Stomach (tissue), 19 donors: ENCODE results near the gene CLDN3. TPM values are rescaled to one million over a fixed set of nuclear protein-coding genes. Genes with fewer than 3 reads are reported as not detected.

Source experiments
- DNase-seq, 2 donors: peaks; one replicate each; pipeline versions ENCODE4 v3.0.0 to v3.0.0-alpha.2; 2013 to 2019
- H3K27ac ChIP-seq, 5 donors: fragments of 200-600 bp in 4 of 5; sonication (generic) in 4 of 5; one replicate each; pipeline ENCODE4 v1.5.1; 2013 to 2019; ENCODE audit warnings: mild to moderate bottlenecking in 1 of 5, moderate library complexity in 1 of 5
- H3K27me3 ChIP-seq, 3 donors: fragments of 200-600 bp; sonication (generic); one replicate each; pipeline ENCODE4 v1.5.1; 2017 to 2019; ENCODE audit warnings: mixed run types in 1 of 3
- H3K36me3 ChIP-seq, 4 donors: fragments of 200-600 bp; sonication (generic); 1 replicate in 3 of 4; 2 replicates in 1 of 4; pipeline ENCODE4 v1.5.1; 2016 to 2019
- H3K4me1 ChIP-seq, 4 donors: fragments of 200-600 bp; sonication (generic); one replicate each; pipeline ENCODE4 v1.5.1; 2016 to 2019
- H3K4me3 ChIP-seq, 4 donors: fragments of 200-600 bp; sonication (generic) in 3 of 4; one replicate each; pipeline ENCODE4 v1.5.1; 2016 to 2019; ENCODE audit warnings: mild to moderate bottlenecking in 1 of 4
- H3K9me3 ChIP-seq, 4 donors: fragments of 200-600 bp; sonication (generic); one replicate each; pipeline ENCODE4 v1.5.1; 2016 to 2019
- EP300 ChIP-seq: sonication (generic); formaldehyde crosslinking; IDR thresholded peaks from one replicate; pipeline ENCODE4 v1.6.1; 2017; ENCODE audit warnings: antibody characterized with exemption
- POLR2A ChIP-seq, 4 donors: fragments of 450-650 bp; IDR thresholded peaks; one replicate each; pipeline ENCODE4 v1.6.1; 2016; ENCODE audit warnings: antibody characterized with exemption in 4 of 4, control low read depth in 2 of 4, mild to moderate bottlenecking in 1 of 4, moderate library complexity in 1 of 4
- POLR2AphosphoS5 ChIP-seq, 3 donors: sonication (generic); formaldehyde crosslinking; IDR thresholded peaks; one replicate each; pipeline ENCODE4 v1.6.1; 2016; ENCODE audit warnings: antibody characterized with exemption in 3 of 3
- WGBS, 5 donors: extraction: QIAGEN DNeasy Blood & Tissue Kit in 3 of 5; methylation state at CpG; one replicate each; pipeline versions ENCODE4 v1.1.5 to v1.1.7; 2013 to 2018; 5-methylcytosine and 5-hydroxymethylcytosine counted together
- intact Hi-C: fragments of 100-400 bp; cut with DNase I; formaldehyde crosslinking; loops from one replicate; pipeline ENCODE4 v1.15.1; 2023; ENCODE audit warnings: low total_unique reads
- long read RNA-seq, 10 donors: transcript quantifications; one replicate each; lab custom pipeline, GENCODE V29; 2026
- polyA plus RNA-seq, 3 donors: library from polyadenylated mRNA; stranded (reverse); fragments of 200-250 nt; gene quantifications; one replicate each; pipeline ENCODE4 v1.2.3, GENCODE V29; 2013
- total RNA-seq, 5 donors: library from RNA; depleted of rRNA; stranded (reverse); fragments of >200 nt; gene quantifications; one replicate each; pipeline versions ENCODE4 v1.1.0 to v1.2.3, GENCODE V29; 2014 to 2016
- TF ChIP-seq, protein P1 (sequence below), 7 experiments: fragments of 450-650 bp in 4 of 7; fragments of 200-600 bp in 3 of 7; sonication (generic) in 3 of 7; IDR thresholded peaks; one replicate each; pipeline ENCODE4 v1.5.1; 2016 to 2019; ENCODE audit warnings: antibody characterized with exemption in 7 of 7, control low read depth in 2 of 7, mild to moderate bottlenecking in 1 of 7
- donor health status: healthy with polysubstance abuse.
- donor health status: Bipolar disorder and iron deficiency.
- donor health status: healthy.

Gene CLDN3, protein sequence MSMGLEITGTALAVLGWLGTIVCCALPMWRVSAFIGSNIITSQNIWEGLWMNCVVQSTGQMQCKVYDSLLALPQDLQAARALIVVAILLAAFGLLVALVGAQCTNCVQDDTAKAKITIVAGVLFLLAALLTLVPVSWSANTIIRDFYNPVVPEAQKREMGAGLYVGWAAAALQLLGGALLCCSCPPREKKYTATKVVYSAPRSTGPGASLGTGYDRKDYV
- total RNA-seq (1,000 to 10,000 TPM in 1 of 5 donors, 1 to 10 TPM in 2, under 1 TPM in 1, not detected in 1; 0.45 to 1,550 (median 2.2) TPM), polyA plus RNA-seq (1 to 10 TPM in 1 of 3 donors, under 1 TPM in 1, not detected in 1; 0.62 to 1.4 TPM)
- long read RNA-seq, donor 1, transcript CLDN3-201 (1 exons, 1,274 nt) = major isoform, 9 of 9 reads
- long read RNA-seq, donor 1, partial matches to known transcripts = 0 of 9 reads
- long read RNA-seq, donor 1, other reads (novel, unspliced or antisense) = 0 of 9 reads
- long read RNA-seq, donor 2, transcript CLDN3-201 (1 exons, 1,274 nt) = major isoform, 12 of 17 reads
- long read RNA-seq, donor 2, partial matches to known transcripts = 0 of 17 reads
- long read RNA-seq, donor 2, other reads (novel, unspliced or antisense) = 5 of 17 reads
- long read RNA-seq, donor 3, partial matches to known transcripts = 153 of 153 reads
- long read RNA-seq, donor 3, other reads (novel, unspliced or antisense) = 0 of 153 reads
- long read RNA-seq, donor 4, partial matches to known transcripts = 0 of 1 reads
- long read RNA-seq, donor 4, other reads (novel, unspliced or antisense) = 0 of 1 reads
- long read RNA-seq, donor 5, partial matches to known transcripts = 0 of 3 reads
- long read RNA-seq, donor 5, other reads (novel, unspliced or antisense) = 0 of 3 reads
- long read RNA-seq, donor 6, partial matches to known transcripts = 199 of 203 reads
- long read RNA-seq, donor 6, other reads (novel, unspliced or antisense) = 0 of 203 reads
- long read RNA-seq, donor 7, transcript CLDN3-201 (1 exons, 1,274 nt) = major isoform, 5 of 195 reads
- long read RNA-seq, donor 7, partial matches to known transcripts = 190 of 195 reads
- long read RNA-seq, donor 7, other reads (novel, unspliced or antisense) = 0 of 195 reads
- long read RNA-seq, donor 8, partial matches to known transcripts = 0 of 4 reads
- long read RNA-seq, donor 8, other reads (novel, unspliced or antisense) = 0 of 4 reads
- long read RNA-seq, donor 9, partial matches to known transcripts = 0 of 4 reads
- long read RNA-seq, donor 9, other reads (novel, unspliced or antisense) = 0 of 4 reads
- long read RNA-seq, donor 10, transcript CLDN3-201 (1 exons, 1,274 nt) = major isoform, 8 of 14 reads
- long read RNA-seq, donor 10, partial matches to known transcripts = 6 of 14 reads
- long read RNA-seq, donor 10, other reads (novel, unspliced or antisense) = 0 of 14 reads

DNA sequence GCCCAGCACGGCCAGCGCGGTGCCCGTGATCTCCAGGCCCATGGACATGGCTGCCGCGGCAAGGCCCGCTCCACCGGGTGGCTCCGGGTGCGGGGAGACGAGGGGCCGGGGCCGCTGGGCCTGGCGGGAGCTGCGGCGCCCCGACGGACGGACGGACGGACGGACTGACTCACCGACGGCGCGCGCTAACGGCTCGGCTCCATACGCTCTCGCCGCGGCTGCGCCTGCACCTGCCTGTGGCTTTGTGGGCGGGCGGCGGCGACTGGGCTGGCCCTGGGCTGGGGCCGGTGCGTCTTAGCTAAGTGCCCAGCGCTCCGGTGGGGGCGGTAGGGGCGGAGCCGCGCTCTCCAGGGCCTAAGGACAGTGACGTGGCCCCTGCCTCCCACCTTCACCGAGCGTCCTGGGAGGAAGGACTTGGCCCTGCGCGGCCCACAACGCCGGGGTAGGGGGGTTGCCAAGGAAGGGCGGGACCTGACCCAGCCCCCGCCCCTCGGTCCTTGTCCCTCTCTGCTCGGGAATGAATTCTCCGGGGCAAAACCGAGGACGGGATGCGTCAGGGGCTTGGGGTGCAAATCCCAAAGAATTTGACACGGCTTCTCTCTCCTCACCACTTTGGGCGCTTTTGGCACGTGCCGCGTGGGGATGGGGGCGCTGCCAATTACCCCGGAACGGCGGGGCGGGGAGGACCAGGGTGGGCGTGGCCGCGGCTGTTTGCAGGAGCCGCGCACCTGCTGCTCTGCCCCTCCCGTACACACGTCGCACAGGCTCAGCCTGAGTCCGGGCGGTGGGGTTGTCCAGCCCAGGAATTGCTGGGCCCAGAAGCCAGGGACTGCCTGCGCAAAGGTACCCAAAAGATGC lies at the start of gene CLDN3:
Gene CLDN3, minus strand, starts transcription at position 269 of the 858 bp plus-strand sequence. Its CDS starts 221 bp downstream, at position 48.
- Histone ChIP-seq H3K36me3 (no peaks in the 10 kb centered on the region), H3K27me3 (peaks cover 21 to 84% (median 41%) of the 10 kb centered on the region in 3 donors), H3K9me3 (no peaks in the 10 kb centered on the region), H3K4me1 (peaks cover 9 to 25% (median 21%) of the 10 kb centered on the region in 4 donors), H3K4me3 (peak within 1 kb of the TSS; percentile 32 to 52 (median 37)), H3K27ac (peak within 1 kb of the TSS in 3 of 5 donors; percentile 29 to 32 (median 31))
- TF ChIP-seq EP300 (no peak), POLR2AphosphoS5 (IDR thresholded peaks at IDR 0.05) (no peak), POLR2A (IDR thresholded peaks at IDR 0.05) (no peak)
- TF ChIP-seq, protein P1, sequence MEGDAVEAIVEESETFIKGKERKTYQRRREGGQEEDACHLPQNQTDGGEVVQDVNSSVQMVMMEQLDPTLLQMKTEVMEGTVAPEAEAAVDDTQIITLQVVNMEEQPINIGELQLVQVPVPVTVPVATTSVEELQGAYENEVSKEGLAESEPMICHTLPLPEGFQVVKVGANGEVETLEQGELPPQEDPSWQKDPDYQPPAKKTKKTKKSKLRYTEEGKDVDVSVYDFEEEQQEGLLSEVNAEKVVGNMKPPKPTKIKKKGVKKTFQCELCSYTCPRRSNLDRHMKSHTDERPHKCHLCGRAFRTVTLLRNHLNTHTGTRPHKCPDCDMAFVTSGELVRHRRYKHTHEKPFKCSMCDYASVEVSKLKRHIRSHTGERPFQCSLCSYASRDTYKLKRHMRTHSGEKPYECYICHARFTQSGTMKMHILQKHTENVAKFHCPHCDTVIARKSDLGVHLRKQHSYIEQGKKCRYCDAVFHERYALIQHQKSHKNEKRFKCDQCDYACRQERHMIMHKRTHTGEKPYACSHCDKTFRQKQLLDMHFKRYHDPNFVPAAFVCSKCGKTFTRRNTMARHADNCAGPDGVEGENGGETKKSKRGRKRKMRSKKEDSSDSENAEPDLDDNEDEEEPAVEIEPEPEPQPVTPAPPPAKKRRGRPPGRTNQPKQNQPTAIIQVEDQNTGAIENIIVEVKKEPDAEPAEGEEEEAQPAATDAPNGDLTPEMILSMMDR (IDR thresholded peaks at IDR 0.05) = no peak
- WGBS, 5 donors = 2 to 5% (median 4%) methylated on average over 17 to 82 of the region's 82 CpGs
- peak; percentile 59 to 92 for DNase-seq
- intact Hi-C loops = no loop called here

DNA sequence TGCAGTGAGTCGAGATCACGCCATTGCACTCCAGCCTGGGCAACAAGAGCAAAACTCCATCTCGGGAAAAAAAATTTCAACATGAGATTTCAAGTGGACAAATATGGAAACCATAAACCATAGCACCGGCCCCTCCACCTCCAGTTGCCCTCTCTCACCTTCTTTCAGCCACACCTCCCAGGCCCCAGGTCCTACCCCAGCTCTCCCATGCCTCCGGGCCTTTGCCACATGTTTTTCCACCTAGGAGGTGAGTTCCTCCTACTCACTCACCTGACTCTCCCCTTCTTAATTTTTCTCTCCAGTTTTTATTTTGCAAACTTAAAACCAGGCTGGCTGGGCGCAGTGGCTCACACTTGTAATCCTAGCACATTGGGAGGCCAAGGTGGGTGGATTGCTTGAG lies 47.1 kb upstream of the CLDN3 start:
- peaks cover 0 to 8% (median 4%) of the 10 kb centered on the region in 4 donors for H3K9me3 ChIP-seq
- TF ChIP-seq EP300 (no peak), POLR2A (IDR thresholded peaks at IDR 0.05) (no peak), POLR2AphosphoS5 (IDR thresholded peaks at IDR 0.05) (no peak)
- TF ChIP-seq, protein P1 (IDR thresholded peaks at IDR 0.05) = no peak
- no peak overlapping the region for H3K4me3 ChIP-seq
- no peak overlapping the region for H3K27ac ChIP-seq
- 88 to 93% (median 89%) methylated on average over 6 of the region's 6 CpGs for WGBS, 5 donors
- H3K36me3 ChIP-seq = no peaks in the 10 kb centered on the region
- intact Hi-C loops = no loop called here
- no peak for DNase-seq
- H3K27me3 ChIP-seq = peaks cover 0 to 46% (median 0%) of the 10 kb centered on the region in 3 donors
- H3K4me1 ChIP-seq = peaks cover 0 to under 1% (median 0%) of the 10 kb centered on the region in 4 donors

DNA sequence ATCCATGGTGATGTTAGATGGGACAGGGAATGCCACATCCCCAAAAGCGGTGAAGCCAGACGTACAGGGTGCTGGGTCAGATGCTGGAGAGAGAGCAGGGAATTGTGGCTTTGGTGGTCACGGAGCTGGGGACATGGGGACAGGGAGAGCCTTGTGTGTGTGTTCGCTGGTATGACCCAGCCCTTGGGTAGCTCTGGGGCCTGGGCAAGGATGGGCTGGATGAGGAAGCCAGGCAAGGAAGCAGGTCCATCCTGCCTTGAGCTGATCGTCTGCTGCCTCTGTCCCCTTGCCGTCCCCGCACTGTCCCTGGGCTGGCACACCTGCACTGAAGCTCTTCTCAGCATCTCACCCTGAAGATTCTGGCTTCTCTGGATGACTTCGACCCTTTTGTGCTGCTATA lies 45.4 kb upstream of the CLDN3 start:
- Histone ChIP-seq H3K27me3 (peaks cover 0 to 57% (median 8%) of the 10 kb centered on the region in 3 donors), H3K4me1 (no peaks in the 10 kb centered on the region), H3K36me3 (no peaks in the 10 kb centered on the region), H3K27ac (no peak overlapping the region), H3K4me3 (no peak overlapping the region), H3K9me3 (peaks cover 0 to 8% (median 4%) of the 10 kb centered on the region in 4 donors)
- WGBS, 5 donors = 75 to 85% (median 76%) methylated on average over 8 of the region's 8 CpGs
- TF ChIP-seq POLR2A (IDR thresholded peaks at IDR 0.05) (no peak), POLR2AphosphoS5 (IDR thresholded peaks at IDR 0.05) (no peak), EP300 (no peak)
- TF ChIP-seq, protein P1 (IDR thresholded peaks at IDR 0.05) = no peak
- DNase-seq = no peak
- intact Hi-C loops = loop anchor here (2.0 kb wide), 1 partner anchor 37 kb away; no protein-coding TSS in a partner anchor
